MM.1S (cell line): ENCODE results near the gene SMARCAD1.
A peak's percentile ranks its signal among the peaks of the same experiment; 100 is the strongest.

Source experiments
- DNase-seq: peaks from one replicate; pipeline ENCODE4 v3.0.0-alpha.2; 2015
- H2AFZ ChIP-seq: fragments of 300-600 bp; sonication (generic); 2 replicates; pipeline ENCODE4 v1.6.0; 2016; ENCODE audit warnings: antibody characterized with exemption, low read length
- H3F3A ChIP-seq: fragments of 300-600 bp; sonication (generic); 2 replicates; pipeline ENCODE4 v1.6.1; 2016; ENCODE audit warnings: mild to moderate bottlenecking, antibody characterized with exemption, low read length, moderate library complexity, mixed read lengths; ENCODE audit not compliant: insufficient read depth
- H3K27ac ChIP-seq: fragments of 300-600 bp; sonication (generic); 2 replicates; pipeline ENCODE4 v1.5.1; 2016; ENCODE audit warnings: mild to moderate bottlenecking, low read length
- H3K27me3 ChIP-seq: fragments of 300-600 bp; sonication (generic); replicated peaks from 2 replicates; pipeline ENCODE4 v1.6.0; 2016; ENCODE audit warnings: low read length; ENCODE audit not compliant: insufficient read depth
- H3K36me3 ChIP-seq: fragments of 300-600 bp; sonication (generic); replicated peaks from 2 replicates; pipeline ENCODE4 v1.6.1; 2016; ENCODE audit warnings: mild to moderate bottlenecking, low read length, mixed read lengths; ENCODE audit not compliant: insufficient read depth
- H3K4me1 ChIP-seq: fragments of 300-600 bp; sonication (generic); 2 replicates; pipeline ENCODE4 v1.6.1; 2016; ENCODE audit warnings: low read length, mixed read lengths
- H3K4me2 ChIP-seq: fragments of 300-600 bp; sonication (generic); 2 replicates; pipeline ENCODE4 v1.6.0; 2016; ENCODE audit warnings: low read depth, low read length
- H3K4me3 ChIP-seq: fragments of 300-600 bp; sonication (generic); 2 replicates; pipeline ENCODE4 v1.5.1; 2016; ENCODE audit warnings: low read length, mixed read lengths
- H3K79me2 ChIP-seq: fragments of 300-600 bp; sonication (generic); 2 replicates; pipeline ENCODE4 v1.6.1; 2016; ENCODE audit warnings: mixed run types, low read length, mixed read lengths
- H3K9ac ChIP-seq: fragments of 300-600 bp; sonication (generic); 2 replicates; pipeline ENCODE4 v1.6.1; 2016; ENCODE audit warnings: low read length, mixed read lengths
- H3K9me2 ChIP-seq: fragments of 300-600 bp; sonication (generic); replicated peaks from 2 replicates; pipeline ENCODE4 v1.6.1; 2016; ENCODE audit warnings: mild to moderate bottlenecking, low read length, mixed read lengths; ENCODE audit not compliant: insufficient read depth
- H3K9me3 ChIP-seq: fragments of 300-600 bp; sonication (generic); replicated peaks from 2 replicates; pipeline ENCODE4 v1.6.1; 2016; ENCODE audit warnings: mild to moderate bottlenecking, low read length, mixed read lengths; ENCODE audit not compliant: insufficient read depth
- H4K20me1 ChIP-seq: fragments of 300-600 bp; sonication (generic); 2 replicates; pipeline ENCODE4 v1.6.1; 2016; ENCODE audit warnings: mild to moderate bottlenecking, low read length, moderate library complexity, mixed read lengths; ENCODE audit not compliant: insufficient read depth
- EZH2 ChIP-seq: fragments of 300-600 bp; sonication (generic); optimal IDR thresholded peaks from 2 replicates; pipeline ENCODE3; 2017; ENCODE audit warnings: low read depth, mild to moderate bottlenecking, antibody characterized with exemption, low read length, mixed read lengths
- EZH2phosphoT487 ChIP-seq: fragments of 300-600 bp; sonication (generic); IDR thresholded peaks from 2 replicates; pipeline ENCODE4 v1.6.1; 2018; ENCODE audit warnings: antibody characterized with exemption, low read length
- TF ChIP-seq, protein P1 (sequence below): fragments of 300-600 bp; sonication (generic); IDR thresholded peaks from 2 replicates; pipeline ENCODE4 v1.5.1; 2016; ENCODE audit warnings: antibody characterized with exemption, low read length, mixed read lengths

The SMARCAD1 gene

DNA sequence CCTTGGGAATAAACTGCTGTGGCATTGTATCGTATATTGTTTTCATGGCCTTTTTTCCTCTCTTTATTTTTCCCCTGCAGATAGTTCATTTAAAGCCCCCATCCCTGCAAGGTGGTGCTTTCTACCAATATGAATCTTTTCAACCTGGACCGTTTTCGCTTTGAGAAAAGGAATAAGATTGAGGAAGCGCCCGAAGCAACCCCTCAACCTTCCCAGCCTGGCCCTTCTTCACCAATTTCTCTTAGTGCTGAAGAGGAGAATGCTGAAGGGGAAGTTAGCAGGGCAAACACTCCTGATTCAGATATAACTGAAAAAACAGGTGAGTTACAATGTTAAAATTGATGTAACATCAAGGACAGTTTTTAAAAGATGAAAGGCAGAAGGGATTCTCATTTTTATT is 601 bp downstream of the SMARCAD1 start:
- Histone ChIP-seq H2AFZ (peak overlapping the region; percentile 100), H3K27ac (peak overlapping the region; percentile 79; the same call in 1 of the 2 replicates), H3F3A (no peaks in the 10 kb centered on the region), H3K4me3 (peak overlapping the region; percentile 92), H3K9ac (peak overlapping the region; percentile 97), H3K4me2 (peak overlapping the region; percentile 71), H3K4me1 (peaks cover 10% of the 10 kb centered on the region), H3K27me3 (no peaks in the 10 kb centered on the region), H3K36me3 (peaks cover 3% of the 10 kb centered on the region), H3K9me2 (no peaks in the 10 kb centered on the region), H3K79me2 (peaks cover 31% of the 10 kb centered on the region), H3K9me3 (no peaks in the 10 kb centered on the region), H4K20me1 (no peaks in the 10 kb centered on the region)
- DNase-seq, result no peak
- no peak for TF ChIP-seq EZH2
- no peak for TF ChIP-seq EZH2phosphoT487
- TF ChIP-seq, protein P1, sequence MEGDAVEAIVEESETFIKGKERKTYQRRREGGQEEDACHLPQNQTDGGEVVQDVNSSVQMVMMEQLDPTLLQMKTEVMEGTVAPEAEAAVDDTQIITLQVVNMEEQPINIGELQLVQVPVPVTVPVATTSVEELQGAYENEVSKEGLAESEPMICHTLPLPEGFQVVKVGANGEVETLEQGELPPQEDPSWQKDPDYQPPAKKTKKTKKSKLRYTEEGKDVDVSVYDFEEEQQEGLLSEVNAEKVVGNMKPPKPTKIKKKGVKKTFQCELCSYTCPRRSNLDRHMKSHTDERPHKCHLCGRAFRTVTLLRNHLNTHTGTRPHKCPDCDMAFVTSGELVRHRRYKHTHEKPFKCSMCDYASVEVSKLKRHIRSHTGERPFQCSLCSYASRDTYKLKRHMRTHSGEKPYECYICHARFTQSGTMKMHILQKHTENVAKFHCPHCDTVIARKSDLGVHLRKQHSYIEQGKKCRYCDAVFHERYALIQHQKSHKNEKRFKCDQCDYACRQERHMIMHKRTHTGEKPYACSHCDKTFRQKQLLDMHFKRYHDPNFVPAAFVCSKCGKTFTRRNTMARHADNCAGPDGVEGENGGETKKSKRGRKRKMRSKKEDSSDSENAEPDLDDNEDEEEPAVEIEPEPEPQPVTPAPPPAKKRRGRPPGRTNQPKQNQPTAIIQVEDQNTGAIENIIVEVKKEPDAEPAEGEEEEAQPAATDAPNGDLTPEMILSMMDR, result no peak

DNA sequence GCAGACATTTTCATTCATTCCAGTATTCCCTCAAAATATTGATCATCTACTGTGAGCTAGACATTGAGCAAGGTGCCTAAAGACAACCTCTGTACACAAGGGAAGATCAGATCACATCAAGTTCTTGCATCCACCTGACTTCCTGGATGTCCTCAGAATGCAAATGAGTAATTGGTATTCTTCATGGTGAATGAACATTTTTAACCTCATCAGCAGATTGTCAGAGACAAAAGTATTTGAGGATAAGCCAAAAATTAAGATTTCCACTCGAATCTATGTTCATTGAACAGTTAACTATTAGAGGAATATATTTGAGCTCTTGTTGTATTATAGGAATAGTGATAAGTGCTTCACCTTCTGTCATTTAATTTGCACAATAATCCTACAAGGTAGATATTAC is 1.3 kb downstream of the SMARCAD1 start:
- Histone ChIP-seq H3K9ac (no peak overlapping the region), H3K4me3 (peak overlapping the region; percentile 92), H3K27me3 (no peaks in the 10 kb centered on the region), H3K36me3 (peaks cover 8% of the 10 kb centered on the region), H3K9me3 (no peaks in the 10 kb centered on the region), H3F3A (no peaks in the 10 kb centered on the region), H3K79me2 (peaks cover 37% of the 10 kb centered on the region), H2AFZ (no peak overlapping the region), H4K20me1 (no peaks in the 10 kb centered on the region), H3K9me2 (no peaks in the 10 kb centered on the region), H3K4me2 (peak overlapping the region; percentile 71), H3K27ac (no peak overlapping the region), H3K4me1 (peaks cover 10% of the 10 kb centered on the region)
- no peak for TF ChIP-seq EZH2phosphoT487
- no peak for TF ChIP-seq EZH2
- TF ChIP-seq, protein P1, result no peak
- DNase-seq, result no peak

DNA sequence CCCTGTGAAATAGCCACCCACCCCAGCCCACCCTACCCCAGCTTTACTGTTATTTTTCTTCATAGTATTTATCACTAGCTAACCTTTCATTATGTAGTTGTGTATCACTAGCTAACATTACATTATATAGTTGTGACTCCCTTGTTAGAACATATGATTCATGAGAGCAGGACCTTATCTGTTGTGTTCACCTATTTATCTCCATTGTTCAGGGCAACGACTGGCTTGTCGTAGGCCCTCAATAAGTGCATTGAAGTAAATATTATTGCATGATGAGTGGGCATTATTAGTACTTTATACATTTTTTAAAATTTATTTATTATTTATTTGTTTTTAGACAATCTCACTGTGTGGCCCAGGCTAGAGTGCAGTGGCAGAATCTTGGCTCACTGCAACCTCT is 4.2 kb downstream of the SMARCAD1 start:
- peaks cover 51% of the 10 kb centered on the region for H3K79me2 ChIP-seq
- TF ChIP-seq EZH2, result no peak
- no peak for TF ChIP-seq EZH2phosphoT487
- TF ChIP-seq, protein P1, result no peak
- H2AFZ ChIP-seq, result no peak overlapping the region
- no peak overlapping the region for H3K27ac ChIP-seq
- no peaks in the 10 kb centered on the region for H3K9me3 ChIP-seq
- DNase-seq, result no peak
- peaks cover 8% of the 10 kb centered on the region for H3K36me3 ChIP-seq
- H3K9ac ChIP-seq, result no peak overlapping the region
- peaks cover 10% of the 10 kb centered on the region for H3K4me1 ChIP-seq
- H3K27me3 ChIP-seq, result no peaks in the 10 kb centered on the region
- H4K20me1 ChIP-seq, result no peaks in the 10 kb centered on the region
- no peak overlapping the region for H3K4me3 ChIP-seq
- H3F3A ChIP-seq, result no peaks in the 10 kb centered on the region
- H3K9me2 ChIP-seq, result no peaks in the 10 kb centered on the region
- H3K4me2 ChIP-seq, result no peak overlapping the region
